ENCODE data around the gene CDC14A. TPM values are rescaled to one million over a fixed set of nuclear protein-coding genes. Genes with fewer than 3 reads are reported as not detected.

The CDC14A gene
- total RNA-seq, 4 donors from 2014 or later = 9.0 to 32.4 (median 23.0) TPM

- Histone ChIP-seq H3K27me3 (no peaks in the 10 kb centered on the region), H3K4me3 (no peak overlapping the region), H3K4me1 (no peaks in the 10 kb centered on the region), H3K27ac (no peak overlapping the region), H3K36me3 (no peaks in the 10 kb centered on the region), H3K9me3 (no peaks in the 10 kb centered on the region)
- intact Hi-C loops (cut with DNase I; ENCODE audit: low total_unique reads) = no loop called here
- DNase-seq = no peak
- TF ChIP-seq, protein P1, sequence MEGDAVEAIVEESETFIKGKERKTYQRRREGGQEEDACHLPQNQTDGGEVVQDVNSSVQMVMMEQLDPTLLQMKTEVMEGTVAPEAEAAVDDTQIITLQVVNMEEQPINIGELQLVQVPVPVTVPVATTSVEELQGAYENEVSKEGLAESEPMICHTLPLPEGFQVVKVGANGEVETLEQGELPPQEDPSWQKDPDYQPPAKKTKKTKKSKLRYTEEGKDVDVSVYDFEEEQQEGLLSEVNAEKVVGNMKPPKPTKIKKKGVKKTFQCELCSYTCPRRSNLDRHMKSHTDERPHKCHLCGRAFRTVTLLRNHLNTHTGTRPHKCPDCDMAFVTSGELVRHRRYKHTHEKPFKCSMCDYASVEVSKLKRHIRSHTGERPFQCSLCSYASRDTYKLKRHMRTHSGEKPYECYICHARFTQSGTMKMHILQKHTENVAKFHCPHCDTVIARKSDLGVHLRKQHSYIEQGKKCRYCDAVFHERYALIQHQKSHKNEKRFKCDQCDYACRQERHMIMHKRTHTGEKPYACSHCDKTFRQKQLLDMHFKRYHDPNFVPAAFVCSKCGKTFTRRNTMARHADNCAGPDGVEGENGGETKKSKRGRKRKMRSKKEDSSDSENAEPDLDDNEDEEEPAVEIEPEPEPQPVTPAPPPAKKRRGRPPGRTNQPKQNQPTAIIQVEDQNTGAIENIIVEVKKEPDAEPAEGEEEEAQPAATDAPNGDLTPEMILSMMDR (IDR thresholded peaks at IDR 0.05) = no peak
- TF ChIP-seq POLR2A (IDR thresholded peaks at IDR 0.05) = no peak
Observed at GRCh38 chr1:100499194-100499811, 147.0 kb downstream of the CDC14A start.

DNA sequence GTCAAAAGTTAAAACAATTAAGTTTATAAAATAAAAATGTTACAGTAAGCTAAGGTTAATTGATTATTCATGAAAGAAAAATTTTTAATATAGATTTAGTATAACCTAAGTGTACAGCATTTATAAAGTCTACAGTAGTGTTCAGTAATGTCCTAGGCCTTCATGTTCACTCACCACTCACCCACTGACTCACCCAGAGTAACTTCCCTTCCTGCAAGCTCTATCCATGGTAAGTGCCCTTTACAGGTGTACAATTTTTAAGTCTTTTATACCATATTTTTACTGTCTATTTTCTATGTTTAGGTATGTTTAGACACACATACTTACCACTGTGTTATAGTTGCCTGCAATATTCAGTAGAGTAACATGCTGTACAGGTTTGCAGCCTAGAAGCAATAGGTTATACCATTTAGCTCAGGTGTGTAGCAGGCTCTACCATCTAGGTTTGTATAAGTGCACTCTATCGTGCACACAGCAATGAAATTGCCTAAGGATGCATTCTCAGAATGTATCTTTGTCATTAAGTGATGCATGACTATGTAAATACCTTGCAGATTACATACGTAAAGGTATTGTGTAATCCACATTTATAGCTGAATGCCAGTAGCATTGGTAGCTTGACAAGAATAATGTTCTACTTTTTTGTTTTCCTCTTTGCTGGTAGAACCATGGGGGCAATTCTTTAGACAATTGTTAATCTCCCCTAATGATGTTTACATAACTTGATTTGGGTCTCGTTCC, 149.9 kb downstream of the CDC14A start:
- Histone ChIP-seq H3K27me3 (no peaks in the 10 kb centered on the region), H3K36me3 (no peaks in the 10 kb centered on the region), H3K4me3 (no peak overlapping the region), H3K27ac (no peak overlapping the region), H3K9me3 (no peaks in the 10 kb centered on the region), H3K4me1 (no peaks in the 10 kb centered on the region)
- no peak for TF ChIP-seq POLR2A (IDR thresholded peaks at IDR 0.05)
- TF ChIP-seq, protein P1 (IDR thresholded peaks at IDR 0.05) = no peak
- no peak for DNase-seq
- intact Hi-C loops (cut with DNase I; ENCODE audit: low total_unique reads) = no loop called here

DNA sequence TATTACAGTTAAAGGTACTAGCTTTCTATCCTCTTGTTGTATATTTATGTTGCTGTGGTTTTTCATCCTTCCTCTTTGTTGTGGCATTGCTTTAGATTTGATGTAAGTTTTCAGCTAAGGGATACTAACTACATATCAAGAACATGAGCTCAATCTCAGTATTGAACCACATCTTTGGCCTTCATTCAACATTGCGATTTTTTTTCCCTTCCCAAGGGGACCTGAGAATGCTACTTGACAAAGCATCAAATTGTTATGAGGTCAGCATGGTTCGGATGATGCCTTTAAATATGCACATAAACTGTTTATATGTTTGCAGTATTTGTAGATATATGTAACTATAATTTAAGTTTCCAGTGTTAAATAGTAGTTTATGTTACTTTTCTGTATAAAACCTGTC, 153.9 kb downstream of the CDC14A start:
- no peak overlapping the region for H3K27ac ChIP-seq
- intact Hi-C loops (cut with DNase I; ENCODE audit: low total_unique reads) = no loop called here
- no peaks in the 10 kb centered on the region for H3K9me3 ChIP-seq
- DNase-seq = no peak
- no peak overlapping the region for H3K4me3 ChIP-seq
- no peaks in the 10 kb centered on the region for H3K4me1 ChIP-seq
- H3K36me3 ChIP-seq = no peaks in the 10 kb centered on the region
- no peak for TF ChIP-seq POLR2A (IDR thresholded peaks at IDR 0.05)
- TF ChIP-seq, protein P1 (IDR thresholded peaks at IDR 0.05) = no peak
- no peaks in the 10 kb centered on the region for H3K27me3 ChIP-seq

GRCh38 chr1:100510451-100510850, 158.1 kb downstream of the CDC14A start:
- H3K4me3 ChIP-seq = no peak overlapping the region
- H3K9me3 ChIP-seq = no peaks in the 10 kb centered on the region
- no peak for DNase-seq
- no peaks in the 10 kb centered on the region for H3K4me1 ChIP-seq
- no peaks in the 10 kb centered on the region for H3K27me3 ChIP-seq
- H3K27ac ChIP-seq = no peak overlapping the region
- intact Hi-C loops (cut with DNase I; ENCODE audit: low total_unique reads) = no loop called here
- H3K36me3 ChIP-seq = no peaks in the 10 kb centered on the region
- no peak for TF ChIP-seq POLR2A (IDR thresholded peaks at IDR 0.05)
- TF ChIP-seq, protein P1 (IDR thresholded peaks at IDR 0.05) = no peak

- Histone ChIP-seq H3K36me3 (no peaks in the 10 kb centered on the region), H3K4me3 (no peak overlapping the region), H3K4me1 (no peaks in the 10 kb centered on the region), H3K27me3 (no peaks in the 10 kb centered on the region), H3K9me3 (no peaks in the 10 kb centered on the region), H3K27ac (no peak overlapping the region)
- TF ChIP-seq, protein P1 (IDR thresholded peaks at IDR 0.05) = no peak
- no peak for DNase-seq
- intact Hi-C loops (cut with DNase I; ENCODE audit: low total_unique reads) = no loop called here
Observed at GRCh38 chr1:100511058-100511457, 158.8 kb downstream of the CDC14A start.

Measured in uterus (tissue), 4 donors.